Measurements from ENCODE around the gene SPATA2L.
"Not testable (repeated sequence)": the region's sequence is repeated elsewhere in the genome, so short reads cannot be mapped to it uniquely, and the experiment has no call there.

SPATA2L gene

DNA sequence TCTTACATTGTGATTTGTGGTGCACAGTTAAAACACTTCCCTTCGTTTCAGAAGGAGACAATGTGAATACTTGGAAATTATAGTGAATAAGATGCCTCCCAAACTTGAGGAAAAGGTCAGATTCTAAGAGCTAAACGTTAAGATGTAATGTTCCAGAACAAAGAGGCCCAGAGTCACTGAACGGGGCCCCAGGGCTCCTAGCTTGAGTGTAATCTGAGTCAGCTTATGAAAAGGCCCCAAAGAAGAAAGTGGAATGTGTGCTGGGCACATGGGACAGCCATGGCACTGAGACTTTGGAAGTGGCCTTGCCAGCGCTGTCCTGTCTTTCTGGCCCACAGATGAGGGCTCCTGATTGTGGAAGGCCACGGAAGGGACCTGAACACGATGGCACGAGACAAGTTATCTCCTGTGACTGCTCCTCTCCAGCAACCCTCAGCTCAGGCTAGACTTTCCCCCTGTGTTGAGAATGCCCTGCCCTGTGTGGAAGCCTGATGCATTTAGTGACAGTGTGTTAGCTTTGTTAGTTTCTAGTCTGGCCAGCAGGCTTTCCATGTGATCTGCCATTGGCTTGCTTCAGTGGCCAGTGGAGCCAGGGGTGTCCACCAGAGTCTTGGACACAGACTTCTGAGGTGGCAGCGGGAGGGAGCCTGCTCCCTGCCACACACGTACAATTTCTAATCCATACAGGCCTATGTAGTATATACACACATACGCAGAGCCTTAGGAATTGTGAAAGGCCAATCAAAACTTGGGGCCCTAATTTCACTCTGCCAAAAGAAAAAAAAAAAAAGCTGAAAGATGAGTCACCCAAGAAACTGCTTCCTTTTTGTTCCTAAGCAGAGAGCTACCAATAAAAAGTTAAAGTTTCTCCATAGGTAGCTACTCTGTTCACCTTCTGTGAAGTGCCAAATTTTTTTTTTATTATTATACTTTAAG, 30.7 kb downstream of the SPATA2L start:
- peak; percentile 41 for DNase-seq (ENCODE audit: low read depth)
- TF ChIP-seq, protein P1, sequence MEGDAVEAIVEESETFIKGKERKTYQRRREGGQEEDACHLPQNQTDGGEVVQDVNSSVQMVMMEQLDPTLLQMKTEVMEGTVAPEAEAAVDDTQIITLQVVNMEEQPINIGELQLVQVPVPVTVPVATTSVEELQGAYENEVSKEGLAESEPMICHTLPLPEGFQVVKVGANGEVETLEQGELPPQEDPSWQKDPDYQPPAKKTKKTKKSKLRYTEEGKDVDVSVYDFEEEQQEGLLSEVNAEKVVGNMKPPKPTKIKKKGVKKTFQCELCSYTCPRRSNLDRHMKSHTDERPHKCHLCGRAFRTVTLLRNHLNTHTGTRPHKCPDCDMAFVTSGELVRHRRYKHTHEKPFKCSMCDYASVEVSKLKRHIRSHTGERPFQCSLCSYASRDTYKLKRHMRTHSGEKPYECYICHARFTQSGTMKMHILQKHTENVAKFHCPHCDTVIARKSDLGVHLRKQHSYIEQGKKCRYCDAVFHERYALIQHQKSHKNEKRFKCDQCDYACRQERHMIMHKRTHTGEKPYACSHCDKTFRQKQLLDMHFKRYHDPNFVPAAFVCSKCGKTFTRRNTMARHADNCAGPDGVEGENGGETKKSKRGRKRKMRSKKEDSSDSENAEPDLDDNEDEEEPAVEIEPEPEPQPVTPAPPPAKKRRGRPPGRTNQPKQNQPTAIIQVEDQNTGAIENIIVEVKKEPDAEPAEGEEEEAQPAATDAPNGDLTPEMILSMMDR (IDR thresholded peaks at IDR 0.05; ENCODE audit: low read length, missing control alignments), result no peak
- H3K4me3 ChIP-seq (replicated peaks; ENCODE audit: low read depth, low read length), result no peak overlapping the region

DNA sequence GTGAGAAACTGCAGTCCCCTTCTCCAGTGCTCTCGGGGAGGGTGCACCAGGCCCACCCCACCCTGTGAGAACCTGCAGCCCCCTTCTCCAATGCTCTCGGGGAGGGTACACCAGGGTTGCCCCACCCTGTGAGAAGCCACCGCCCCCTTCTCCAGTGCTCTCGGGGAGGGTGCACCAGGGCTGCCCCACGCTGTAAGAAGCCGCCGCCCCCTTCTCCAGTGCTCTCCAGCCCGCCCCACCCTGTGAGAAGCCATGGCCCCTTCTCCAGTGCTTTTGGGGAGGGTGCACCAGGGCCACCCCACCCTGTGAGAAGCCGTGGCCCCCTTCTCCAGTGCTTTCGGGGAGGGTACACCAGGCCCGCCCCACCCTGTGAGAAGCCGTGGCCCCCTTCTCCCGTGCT, 31.8 kb downstream of the SPATA2L start:
- TF ChIP-seq, protein P1 (IDR thresholded peaks at IDR 0.05; ENCODE audit: low read length, missing control alignments), result no peak
- DNase-seq (ENCODE audit: low read depth), result no peak
- H3K4me3 ChIP-seq (replicated peaks; ENCODE audit: low read depth, low read length), result no peak overlapping the region

DNA sequence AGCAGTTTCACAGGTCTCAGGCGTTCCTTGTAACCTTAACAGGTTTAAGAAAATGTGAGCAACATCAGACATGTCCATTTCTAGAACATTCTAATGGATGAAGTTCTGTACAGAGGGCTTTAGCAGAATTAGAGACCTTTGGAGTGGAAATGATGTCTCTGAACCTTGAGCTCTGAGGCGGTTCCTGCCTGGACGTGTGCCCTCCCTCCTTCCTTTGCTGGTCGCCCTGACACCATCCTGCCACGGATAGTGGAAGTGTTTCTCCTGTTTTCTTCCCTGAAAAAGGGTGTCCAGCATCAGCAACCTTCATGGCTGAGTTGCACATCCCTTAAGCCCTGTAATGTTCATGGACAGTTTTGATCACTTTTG, 32.7 kb downstream of the SPATA2L start:
- TF ChIP-seq, protein P1 (IDR thresholded peaks at IDR 0.05; ENCODE audit: low read length, missing control alignments), result no peak
- no peak overlapping the region for H3K4me3 ChIP-seq (replicated peaks; ENCODE audit: low read depth, low read length)
- DNase-seq (ENCODE audit: low read depth), result no peak

DNA sequence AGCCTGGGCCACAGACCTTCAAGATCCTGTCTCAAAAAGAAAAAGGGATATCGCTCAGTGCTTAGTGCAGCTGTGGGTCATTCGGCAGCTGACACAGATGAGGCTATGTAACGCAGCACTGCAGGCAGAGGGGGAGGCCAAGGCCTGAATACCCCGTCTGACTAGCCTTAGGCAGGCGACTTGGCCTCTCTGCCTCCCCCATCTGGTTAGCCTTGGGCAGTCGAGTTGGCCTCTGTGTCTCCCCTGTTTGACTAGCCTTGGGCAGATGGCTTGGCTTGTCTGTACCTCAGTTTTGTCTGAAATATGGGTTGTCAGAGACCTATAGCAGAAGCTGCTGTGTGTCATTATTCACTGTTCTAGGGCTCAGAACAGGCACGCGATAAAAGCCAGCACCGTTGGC, 33.9 kb downstream of the SPATA2L start:
- H3K4me3 ChIP-seq (replicated peaks; ENCODE audit: low read depth, low read length), result no peak overlapping the region
- no peak for DNase-seq (ENCODE audit: low read depth)
- TF ChIP-seq, protein P1 (IDR thresholded peaks at IDR 0.05; ENCODE audit: low read length, missing control alignments), result no peak

DNA sequence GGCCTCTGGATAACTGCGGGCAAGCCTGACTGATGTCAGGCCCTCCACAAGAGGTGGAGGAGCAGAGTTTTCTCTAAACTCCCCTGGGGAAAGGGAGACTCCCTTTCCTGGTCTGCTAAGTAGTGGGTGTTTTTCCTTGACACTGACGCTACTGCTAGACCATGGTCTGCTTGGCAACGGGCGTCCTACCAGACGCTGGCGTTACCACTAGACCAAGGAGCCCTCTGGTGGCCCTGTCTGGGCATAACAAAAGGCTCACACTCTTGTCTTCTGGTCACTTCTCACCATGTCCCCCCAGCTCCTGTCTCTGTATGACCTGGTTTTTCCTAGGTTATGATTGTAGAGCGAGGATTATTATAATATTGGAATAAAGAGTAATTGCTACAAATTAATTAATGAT, 34.5 kb downstream of the SPATA2L start:
- peak; percentile 56 for DNase-seq (ENCODE audit: low read depth)

DNA sequence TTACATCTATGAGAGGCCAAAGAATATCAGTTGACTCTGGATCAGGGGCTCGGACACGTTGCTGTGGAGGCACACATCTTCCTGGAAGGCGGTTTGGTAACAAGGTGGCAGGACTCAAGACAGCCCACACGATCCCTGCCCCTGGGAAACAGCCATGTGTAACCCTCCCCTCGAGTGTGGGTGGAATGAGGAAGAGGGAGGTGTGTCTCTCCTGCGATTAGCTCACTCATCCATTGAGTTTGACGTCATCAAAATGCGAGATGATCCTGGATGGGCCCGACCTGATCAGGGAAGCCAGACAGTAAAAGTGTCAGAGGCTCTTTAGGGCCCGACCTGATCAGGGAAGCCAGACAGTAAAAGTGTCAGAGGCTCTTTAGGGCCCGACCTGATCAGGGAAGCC, 37.3 kb downstream of the SPATA2L start:
- DNase-seq (ENCODE audit: low read depth); H3K4me3 ChIP-seq (replicated peaks; ENCODE audit: low read depth, low read length): not testable (repeated sequence)

More for the DNA sequence above, 34.5 kb downstream of the SPATA2L start:
- TF ChIP-seq, protein P1 (IDR thresholded peaks at IDR 0.05; ENCODE audit: low read length, missing control alignments), result peak; percentile 44
- H3K4me3 ChIP-seq (replicated peaks; ENCODE audit: low read depth, low read length), result not testable (repeated sequence)

DNA sequence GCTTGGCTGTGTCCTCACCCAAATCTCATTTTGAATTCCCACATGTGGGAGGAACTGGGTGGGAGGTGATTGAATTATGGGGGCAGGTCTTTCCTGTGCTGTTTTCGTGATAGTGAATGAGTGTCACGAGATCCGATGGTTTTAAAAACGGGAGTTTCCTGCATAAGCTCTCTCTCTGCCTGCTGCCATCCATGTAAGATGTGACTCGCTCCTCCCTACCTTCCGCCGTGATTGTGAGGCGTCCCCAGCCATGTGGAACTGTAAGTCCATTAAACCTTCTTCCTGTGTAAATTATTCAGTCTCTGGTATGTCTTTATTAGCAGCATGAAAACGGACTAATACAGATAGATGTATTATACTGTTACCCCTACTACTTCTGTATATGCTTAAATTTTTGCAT, 40.3 kb downstream of the SPATA2L start:
- DNase-seq (ENCODE audit: low read depth), result no peak
- TF ChIP-seq, protein P1 (IDR thresholded peaks at IDR 0.05; ENCODE audit: low read length, missing control alignments), result no peak

More for the DNA sequence above, 40.3 kb downstream of the SPATA2L start:
- no peak overlapping the region for H3K4me3 ChIP-seq (replicated peaks; ENCODE audit: low read depth, low read length)
